ENCODE data around the gene FBN2. TPM values are rescaled to one million over a fixed set of nuclear protein-coding genes. Genes with fewer than 3 reads are reported as not detected.

Gene FBN2
- total and polyA plus RNA-seq, 9 of the 15 experiments (the other 6 are each of a cell fraction or from before 2014, with no cell fraction given), result 0.01 to 0.09 TPM; not detected in 7

DNA sequence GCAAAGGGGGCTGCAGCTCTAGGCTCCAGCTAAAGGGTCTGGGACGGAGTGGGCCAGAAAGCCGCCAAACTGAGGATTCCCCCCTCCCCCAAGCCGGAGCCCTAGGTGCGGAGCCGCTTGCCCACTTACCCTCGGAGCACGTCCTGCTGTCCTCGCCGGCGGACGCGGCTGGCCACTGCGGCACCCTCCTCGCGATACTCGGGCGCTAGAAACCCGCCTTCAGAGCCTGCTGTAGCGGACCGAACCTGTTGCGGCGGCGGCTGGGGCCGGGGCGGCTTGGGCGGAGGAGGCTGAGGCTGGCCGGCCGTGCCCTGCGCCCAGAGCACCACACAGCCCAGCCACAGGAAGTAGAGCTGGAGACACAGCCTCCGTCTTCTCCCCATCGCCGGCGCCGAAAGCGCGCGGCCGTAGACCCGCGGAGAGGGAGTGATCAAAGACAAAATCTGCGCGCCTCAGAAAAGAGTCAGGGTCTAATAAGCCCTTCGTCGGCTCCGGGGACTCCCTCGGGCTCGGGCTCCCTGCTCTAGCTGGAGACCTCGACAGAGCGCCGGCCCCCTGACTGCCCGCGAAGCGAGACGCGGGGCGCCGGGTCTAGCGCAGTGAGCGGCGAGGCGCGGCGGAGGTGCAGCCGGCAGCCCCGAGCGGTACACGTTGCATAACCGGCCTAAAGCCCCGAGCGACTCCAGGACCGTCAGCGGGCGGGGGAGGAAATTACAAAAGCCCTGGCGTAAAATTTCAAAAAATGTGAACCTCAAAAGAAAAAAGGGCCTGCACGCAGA, 635 bp downstream of the FBN2 start:
- H3K79me2 ChIP-seq (ENCODE audit: control insufficient read depth, insufficient read depth, low read length), result no peaks in the 10 kb centered on the region
- intact Hi-C loops (cut with micrococcal nuclease), result no loop called here
- in situ Hi-C loops (cut with MboI), result no loop called here
- DNase-seq (ENCODE audit: extremely low read depth in 1 of 4, low spot score in 3 of 4), result no peak
- H3K9me1 ChIP-seq (ENCODE audit: control insufficient read depth, insufficient read depth, low read length), result no peaks in the 10 kb centered on the region
- no peak overlapping the region for H3K9ac ChIP-seq (ENCODE audit: insufficient read depth in 1 of 2, low read depth in 2 of 2, low read length in 2 of 2)
- no peaks in the 10 kb centered on the region for H3K4me1 ChIP-seq (replicated peaks in 1 of 2; ENCODE audit: control insufficient read depth in 2 of 2, insufficient read depth in 2 of 2, low read length in 2 of 2)
- no peak overlapping the region for H3K4me3 ChIP-seq
- H3K4me2 ChIP-seq (ENCODE audit: insufficient read depth, low read length), result no peak overlapping the region
- ChIA-PET CTCF (ENCODE audit: low intra/inter-chr PET ratio) (no interaction called here), POLR2A (no interaction called here)
- H3K36me3 ChIP-seq (ENCODE audit: control insufficient read depth, insufficient read depth, low read length), result no peaks in the 10 kb centered on the region
- TF ChIP-seq, protein P1, sequence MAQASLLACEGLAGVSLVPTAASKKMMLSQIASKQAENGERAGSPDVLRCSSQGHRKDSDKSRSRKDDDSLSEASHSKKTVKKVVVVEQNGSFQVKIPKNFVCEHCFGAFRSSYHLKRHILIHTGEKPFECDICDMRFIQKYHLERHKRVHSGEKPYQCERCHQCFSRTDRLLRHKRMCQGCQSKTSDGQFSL (CRISPR knock-in tag; IDR thresholded peaks at IDR 0.05), result no peak
- TF ChIP-seq, protein P1 (tag; IDR thresholded peaks at IDR 0.05), result no peak
- TF ChIP-seq KAT7 (CRISPR knock-in tag; IDR thresholded peaks at IDR 0.05; ENCODE audit: borderline replicate concordance), result no peak
- no peak for TF ChIP-seq ZNF174 (CRISPR knock-in tag; IDR thresholded peaks at IDR 0.05)
- no peak for TF ChIP-seq GTF2F1 (IDR thresholded peaks at IDR 0.05; ENCODE audit: low read depth, low read length)
- no peak for TF ChIP-seq ZNF551 (CRISPR knock-in tag; IDR thresholded peaks at IDR 0.05)
- TF ChIP-seq TCF7L2 (IDR thresholded peaks at IDR 0.05; ENCODE audit: low read depth, low read length), result no peak
- no peak for TF ChIP-seq PTRF (tag; IDR thresholded peaks at IDR 0.05)
- no peak for FAIRE-seq
- no peak for ATAC-seq
- H4K20me1 ChIP-seq (replicated peaks; ENCODE audit: control insufficient read depth, insufficient read depth, low read length), result no peaks in the 10 kb centered on the region
- no TSS peak for BruUV-seq (replicated peaks)
- no peaks in the 10 kb centered on the region for H3K9me3 ChIP-seq (replicated peaks; ENCODE audit: control insufficient read depth, insufficient read depth, low read depth, low read length)
- no peak overlapping the region for H3K27ac ChIP-seq (ENCODE audit: extremely low read depth, low read depth, low read length)
- WGBS (ENCODE audit: insufficient coverage, low coverage, missing lambda C conversion rate), result 40% methylated on average over 27 of the region's 75 CpGs
- H2AFZ ChIP-seq (ENCODE audit: low read depth, low read length), result no peak overlapping the region
- no peaks in the 10 kb centered on the region for H3K27me3 ChIP-seq (ENCODE audit: control insufficient read depth in 2 of 2, insufficient read depth in 2 of 2, low read length in 2 of 2)
